D721Med (cell line): ENCODE data around the gene ARHGAP25.

Source experiments
- DNase-seq: peaks from one replicate; pipeline ENCODE4 v3.0.0; 2011; ENCODE audit warnings: low spot score; ENCODE audit not compliant: insufficient read length
- FAIRE-seq: peaks from 2 replicates; lab custom pipeline; 2011; peaks lifted over from hg19 to GRCh38; lab: Jason Lieb, UNC
- TF ChIP-seq, protein P1 (sequence below): IDR thresholded peaks from 2 replicates; pipeline ENCODE4 v1.5.1; 2012; ENCODE audit warnings: mild to moderate bottlenecking, control low read depth; ENCODE audit not compliant: insufficient read depth; ENCODE audit errors: missing control alignments

The ARHGAP25 gene

DNA sequence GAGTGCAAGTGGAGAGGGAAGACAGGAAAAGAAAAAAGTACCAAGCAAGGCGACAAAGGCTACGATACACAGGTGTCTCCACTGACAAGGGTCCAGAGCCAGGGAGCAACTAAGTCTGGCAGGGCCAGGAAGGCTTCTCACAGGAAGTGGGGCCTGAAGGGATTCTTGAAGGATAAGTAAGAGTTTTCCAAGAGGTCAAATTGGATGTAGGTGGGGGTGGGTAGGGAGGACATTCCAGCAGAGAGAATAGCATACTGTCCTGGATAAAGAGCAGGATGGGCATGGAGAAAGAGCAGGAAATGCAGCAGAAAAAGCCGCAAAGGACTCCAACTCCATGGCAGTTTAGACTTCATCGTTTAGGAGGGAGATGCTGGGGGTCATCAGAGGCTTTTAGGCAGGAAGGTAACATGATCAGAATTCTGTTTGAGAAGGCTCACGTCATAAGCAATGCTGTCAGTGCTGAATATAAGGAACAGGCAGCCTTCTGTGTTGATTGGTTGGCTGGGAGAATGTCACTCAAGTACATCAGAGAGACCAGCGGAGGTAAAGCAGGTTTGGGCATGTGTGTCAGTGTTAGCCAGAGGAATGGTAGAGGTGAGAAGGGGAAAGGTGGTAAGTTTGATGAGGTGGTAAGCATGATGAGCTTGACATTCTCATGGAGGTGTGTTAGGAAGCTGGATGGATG lies 35.1 kb downstream of the ARHGAP25 start:
- DNase-seq (no peak), FAIRE-seq (no peak)
- TF ChIP-seq, protein P1, sequence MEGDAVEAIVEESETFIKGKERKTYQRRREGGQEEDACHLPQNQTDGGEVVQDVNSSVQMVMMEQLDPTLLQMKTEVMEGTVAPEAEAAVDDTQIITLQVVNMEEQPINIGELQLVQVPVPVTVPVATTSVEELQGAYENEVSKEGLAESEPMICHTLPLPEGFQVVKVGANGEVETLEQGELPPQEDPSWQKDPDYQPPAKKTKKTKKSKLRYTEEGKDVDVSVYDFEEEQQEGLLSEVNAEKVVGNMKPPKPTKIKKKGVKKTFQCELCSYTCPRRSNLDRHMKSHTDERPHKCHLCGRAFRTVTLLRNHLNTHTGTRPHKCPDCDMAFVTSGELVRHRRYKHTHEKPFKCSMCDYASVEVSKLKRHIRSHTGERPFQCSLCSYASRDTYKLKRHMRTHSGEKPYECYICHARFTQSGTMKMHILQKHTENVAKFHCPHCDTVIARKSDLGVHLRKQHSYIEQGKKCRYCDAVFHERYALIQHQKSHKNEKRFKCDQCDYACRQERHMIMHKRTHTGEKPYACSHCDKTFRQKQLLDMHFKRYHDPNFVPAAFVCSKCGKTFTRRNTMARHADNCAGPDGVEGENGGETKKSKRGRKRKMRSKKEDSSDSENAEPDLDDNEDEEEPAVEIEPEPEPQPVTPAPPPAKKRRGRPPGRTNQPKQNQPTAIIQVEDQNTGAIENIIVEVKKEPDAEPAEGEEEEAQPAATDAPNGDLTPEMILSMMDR = no peak

GRCh38 chr2:68770271-68771111 lies 35.9 kb downstream of the ARHGAP25 start:
- DNase-seq = no peak
- TF ChIP-seq, protein P1 = no peak
- FAIRE-seq = no peak

DNA sequence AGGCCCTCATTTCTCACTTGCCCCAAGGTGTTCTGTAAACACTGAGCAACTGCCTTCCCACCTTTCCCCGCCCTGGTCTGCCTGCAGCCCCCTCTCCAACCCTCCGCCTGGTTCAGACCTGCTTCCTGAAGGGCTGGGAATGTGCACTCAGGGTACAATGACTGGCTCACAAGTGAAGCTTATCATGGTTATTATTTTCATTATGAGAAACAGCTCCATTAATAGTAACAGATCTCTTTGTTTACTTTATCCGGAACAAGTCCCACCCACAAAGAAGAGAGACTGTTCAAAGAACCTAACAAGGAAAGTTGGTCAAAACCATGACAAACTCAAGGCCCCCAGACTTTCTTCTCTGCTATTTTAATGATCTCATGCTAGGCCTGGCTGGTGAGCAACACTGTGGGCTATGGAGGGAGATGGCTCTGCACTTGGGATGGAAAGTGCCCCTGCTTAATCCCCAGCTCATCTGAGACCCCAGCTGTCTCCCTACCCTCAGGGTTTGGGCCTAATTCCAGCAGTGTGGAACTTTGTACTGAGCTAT lies 36.7 kb downstream of the ARHGAP25 start:
- no peak for DNase-seq
- TF ChIP-seq, protein P1 = no peak
- FAIRE-seq = no peak

DNA sequence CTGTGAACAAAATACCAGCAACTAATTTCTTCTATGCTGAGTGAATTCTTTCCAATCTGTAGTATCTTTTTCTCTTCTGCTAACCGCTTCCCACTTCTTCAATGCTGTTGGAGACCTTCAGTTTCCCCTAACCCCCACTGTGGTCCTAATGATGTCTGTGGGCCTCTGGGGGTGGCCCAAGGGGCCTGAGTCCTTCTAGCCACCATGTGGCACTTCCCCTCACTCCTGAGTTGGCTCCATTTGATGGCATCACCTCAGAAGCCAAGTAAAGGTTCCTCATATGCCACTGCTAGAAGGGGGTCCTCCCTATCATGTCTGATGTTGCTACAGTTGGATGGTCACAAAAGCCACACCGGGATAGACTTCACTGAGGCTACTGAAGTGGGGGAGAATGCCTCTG lies 37.5 kb downstream of the ARHGAP25 start:
- FAIRE-seq = no peak
- TF ChIP-seq, protein P1 = no peak
- DNase-seq = no peak

DNA sequence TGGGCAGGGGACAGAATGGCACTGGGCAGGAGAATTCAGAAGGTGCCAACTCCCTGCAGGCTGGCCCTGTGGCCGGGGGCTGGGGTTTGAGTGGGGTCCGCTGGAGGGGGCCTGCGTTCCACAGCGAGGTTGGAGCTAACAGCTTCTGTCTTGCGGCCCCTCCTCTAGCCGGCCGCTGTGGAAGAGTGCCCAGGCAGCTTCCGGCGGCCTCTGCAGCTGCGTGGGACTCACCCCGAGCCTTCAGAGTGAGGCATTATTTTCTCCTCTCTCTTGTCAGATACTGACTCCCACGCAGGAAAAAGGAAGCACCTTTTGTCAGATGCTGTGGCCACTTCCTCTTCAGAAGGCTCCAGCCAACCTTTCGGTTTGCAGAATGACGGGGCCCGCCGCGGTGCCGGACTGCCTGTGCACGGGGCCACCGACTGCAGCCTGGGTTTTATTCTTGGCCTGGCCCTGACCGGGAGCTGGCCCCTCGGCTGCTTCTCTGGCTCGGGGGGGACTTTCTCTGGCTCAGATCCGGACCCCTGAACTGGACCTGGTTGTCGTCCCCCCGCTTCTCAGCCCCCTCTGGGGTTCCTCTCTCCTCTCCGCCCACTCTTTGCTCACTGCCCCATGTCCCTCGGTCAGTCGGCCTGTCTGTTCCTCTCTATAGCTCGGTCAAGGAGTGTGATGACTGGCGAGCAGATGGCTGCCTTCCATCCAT lies 40.1 kb downstream of the ARHGAP25 start:
- TF ChIP-seq, protein P1 = no peak
- no peak for FAIRE-seq
- DNase-seq = no peak

GRCh38 chr2:68775272-68775842 lies 40.7 kb downstream of the ARHGAP25 start:
- FAIRE-seq (no peak), DNase-seq (no peak)
- TF ChIP-seq, protein P1 = no peak
